Stimulated activated CD4-positive, alpha-beta T cell treated with anti-CD3 and anti-CD28 coated beads, Interleukin-15, amount 100 ng/mL, for 24 hours (primary cell): ENCODE results near the gene FLOT2.
"Not testable (repeated sequence)": the region's sequence is repeated elsewhere in the genome, so short reads cannot be mapped to it uniquely, and the experiment has no call there.

ENCODE experiments used
- DNase-seq: peaks from one replicate; pipeline ENCODE4 v3.0.0-alpha.2; 2020

FLOT2 gene

GRCh38 chr17:28867276-28867675, 30.3 kb downstream of the FLOT2 start:
- DNase-seq, result no peak

DNA sequence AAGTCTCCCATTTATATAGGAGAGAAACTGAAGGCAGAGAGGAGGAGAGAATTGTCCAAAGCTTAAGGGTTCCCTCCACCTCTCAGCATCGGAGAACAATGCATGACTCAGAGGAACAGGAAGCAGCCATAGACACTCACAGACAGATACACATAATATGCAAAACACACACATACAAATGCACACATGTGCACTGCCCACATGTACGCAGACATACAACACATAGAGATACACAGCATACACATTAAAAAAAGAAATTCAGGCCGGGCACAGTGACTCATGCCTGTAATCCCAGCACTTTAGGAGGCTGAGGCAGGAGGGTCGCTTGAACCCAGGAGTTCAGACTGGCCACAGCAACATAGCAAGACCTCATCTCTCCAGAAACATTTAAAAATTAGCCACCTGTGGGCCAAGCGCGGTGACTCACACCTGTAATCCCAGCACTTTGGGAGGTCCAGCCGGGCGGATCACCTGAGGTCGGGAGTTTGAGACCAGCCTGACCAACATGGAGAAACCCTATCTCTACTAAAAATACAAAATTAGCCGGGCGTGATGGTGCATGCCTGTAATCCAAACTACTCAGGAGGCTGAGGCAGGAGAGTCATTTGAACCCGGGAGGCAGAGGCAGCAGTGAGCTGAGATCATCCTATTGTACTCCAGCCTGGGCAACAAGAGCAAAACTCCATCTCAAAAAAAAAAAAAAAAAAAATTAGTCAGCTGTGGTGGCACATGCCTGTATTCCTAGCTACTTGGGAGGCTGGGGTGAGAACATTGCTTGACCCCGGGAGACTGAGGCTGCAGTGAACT, 31.4 kb downstream of the FLOT2 start:
- no peak for DNase-seq

- DNase-seq, result no peak
Observed at GRCh38 chr17:28864991-28865849, 32.3 kb downstream of the FLOT2 start.

- DNase-seq, result no peak
Observed at GRCh38 chr17:28863953-28864352, 33.6 kb downstream of the FLOT2 start.

- DNase-seq, result no peak
Observed at GRCh38 chr17:28862561-28862960, 35.0 kb downstream of the FLOT2 start.

DNA sequence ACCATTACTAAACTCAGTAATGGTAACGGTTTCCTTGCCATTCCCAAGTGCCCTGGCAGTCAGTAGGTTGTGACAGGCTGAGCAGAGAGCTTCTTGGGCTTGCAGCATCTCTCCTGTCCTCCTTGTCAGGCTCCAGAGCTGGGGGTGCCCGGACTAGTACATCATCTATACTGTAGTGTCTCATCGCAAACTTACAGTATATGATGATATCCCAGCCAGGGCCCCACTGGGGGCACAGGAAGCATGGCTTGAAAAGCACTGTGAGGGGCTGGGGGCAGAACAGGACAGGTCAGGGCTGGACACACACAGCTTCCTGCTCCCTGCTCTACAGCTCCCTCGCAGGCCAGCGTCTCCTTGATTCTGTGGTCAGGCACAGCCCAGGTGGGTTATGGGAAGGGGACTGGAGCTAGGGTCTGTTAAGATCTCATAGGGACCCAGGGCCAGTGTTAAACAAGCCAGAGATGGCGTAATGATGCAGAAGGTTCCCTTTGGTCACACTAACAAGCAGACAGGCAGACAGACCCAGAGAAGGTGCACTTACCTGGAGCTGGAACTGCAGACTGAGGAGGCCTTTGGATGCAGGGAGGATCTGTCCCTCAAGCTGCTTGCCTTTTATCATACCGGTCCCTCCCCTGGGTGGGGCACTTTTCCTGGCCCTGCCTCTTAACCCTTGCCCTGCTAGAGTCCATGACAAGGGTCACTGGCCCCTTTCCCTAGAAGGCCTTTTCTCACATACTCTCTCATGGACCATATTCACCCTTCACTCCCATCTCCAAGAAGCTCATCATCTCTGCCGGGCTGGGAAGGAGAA, 35.9 kb downstream of the FLOT2 start:
- DNase-seq, result no peak

- DNase-seq, result no peak
Observed at GRCh38 chr17:28860363-28860808, 37.1 kb downstream of the FLOT2 start.

DNA sequence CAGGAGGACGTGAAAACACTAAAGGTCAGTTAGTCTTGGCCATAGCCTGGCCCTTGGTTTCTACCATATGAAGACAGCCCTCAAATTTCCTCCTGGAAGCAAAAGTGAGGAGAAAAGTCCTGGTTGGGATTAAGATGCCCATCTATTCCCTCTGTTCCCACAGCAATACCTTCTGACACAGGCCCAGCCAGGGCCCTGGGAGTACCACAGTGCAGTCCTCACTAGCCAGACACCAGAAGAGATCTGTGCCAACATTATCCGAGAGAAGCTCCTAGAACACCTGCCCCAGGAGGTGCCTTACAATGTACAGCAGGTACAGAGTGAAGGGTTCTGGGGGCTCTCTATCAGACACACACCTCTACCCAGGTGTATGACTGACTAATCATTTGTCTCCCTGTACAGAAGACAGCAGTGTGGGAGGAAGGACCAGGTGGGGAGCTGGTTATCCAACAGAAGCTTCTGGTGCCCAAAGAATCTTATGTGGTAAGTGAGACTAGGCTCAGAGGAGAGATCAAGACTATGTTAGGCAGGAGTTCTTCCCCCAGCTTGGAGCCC, 38.7 kb downstream of the FLOT2 start:
- no peak for DNase-seq

DNA sequence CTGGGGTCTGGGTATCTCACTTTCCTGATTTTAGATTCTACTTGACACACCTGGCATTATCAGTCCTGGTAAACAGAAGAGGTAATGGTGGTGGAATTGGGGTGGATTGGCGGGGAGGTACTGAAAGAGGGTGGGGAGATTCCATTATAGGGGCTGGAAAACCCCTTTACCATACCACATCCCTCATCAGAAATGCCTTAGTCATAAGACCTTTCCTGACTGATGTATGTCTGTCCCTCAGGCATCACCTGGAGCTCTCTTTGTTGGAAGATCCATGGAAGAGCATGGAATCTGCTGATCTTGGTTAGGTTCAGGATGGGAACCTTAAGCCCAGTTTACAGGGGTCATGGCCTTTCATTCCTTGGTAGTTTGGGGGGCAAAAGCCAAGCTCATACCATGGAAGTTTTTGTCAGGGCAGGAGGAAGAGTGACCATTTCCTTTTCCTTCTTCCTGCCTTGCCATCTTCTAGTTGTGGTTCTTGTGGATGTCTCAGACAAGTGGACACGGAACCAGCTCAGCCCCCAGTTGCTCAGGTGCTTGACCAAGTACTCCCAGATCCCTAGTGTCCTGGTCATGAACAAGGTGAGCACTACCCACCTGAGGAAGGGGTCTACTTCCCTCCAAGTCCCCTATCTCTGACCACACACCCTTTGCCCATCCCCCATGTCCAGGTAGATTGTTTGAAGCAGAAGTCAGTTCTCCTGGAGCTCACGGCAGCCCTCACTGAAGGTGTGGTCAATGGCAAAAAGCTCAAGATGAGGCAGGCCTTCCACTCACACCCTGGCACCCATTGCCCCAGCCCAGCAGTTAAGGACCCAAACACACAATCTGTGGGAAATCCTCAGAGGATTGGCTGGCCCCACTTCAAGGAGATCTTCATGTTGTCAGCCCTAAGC, 39.4 kb downstream of the FLOT2 start:
- no peak for DNase-seq

GRCh38 chr17:28856028-28856574, 41.4 kb downstream of the FLOT2 start:
- DNase-seq, result no peak

DNA sequence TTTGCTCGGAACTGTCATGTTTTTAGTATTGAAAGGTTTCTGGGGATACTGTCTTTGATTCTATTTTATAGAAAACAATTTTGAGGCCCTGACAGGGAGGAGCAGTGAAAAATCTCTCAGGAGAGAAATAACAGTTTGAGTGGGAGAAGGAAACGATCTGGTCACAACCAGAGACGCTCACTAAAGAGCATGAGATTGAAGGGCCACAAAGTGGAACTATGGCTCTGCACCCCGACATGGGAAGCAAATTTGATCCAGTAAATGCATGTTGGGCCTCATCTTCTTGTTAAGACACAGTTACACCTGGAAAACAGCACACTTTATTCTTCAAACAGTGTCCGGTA, 42.2 kb downstream of the FLOT2 start:
- no peak for DNase-seq

- peak; percentile 90 for DNase-seq
Observed at GRCh38 chr17:28854457-28855335, 42.8 kb downstream of the FLOT2 start, which contains the start of gene ERAL1. Gene ERAL1 (plus strand): TSS chr17:28855016. CDS start chr17:28855035, 19 bp downstream.

- no peak for DNase-seq
Observed at GRCh38 chr17:28853295-28853694, 44.2 kb downstream of the FLOT2 start.

DNA sequence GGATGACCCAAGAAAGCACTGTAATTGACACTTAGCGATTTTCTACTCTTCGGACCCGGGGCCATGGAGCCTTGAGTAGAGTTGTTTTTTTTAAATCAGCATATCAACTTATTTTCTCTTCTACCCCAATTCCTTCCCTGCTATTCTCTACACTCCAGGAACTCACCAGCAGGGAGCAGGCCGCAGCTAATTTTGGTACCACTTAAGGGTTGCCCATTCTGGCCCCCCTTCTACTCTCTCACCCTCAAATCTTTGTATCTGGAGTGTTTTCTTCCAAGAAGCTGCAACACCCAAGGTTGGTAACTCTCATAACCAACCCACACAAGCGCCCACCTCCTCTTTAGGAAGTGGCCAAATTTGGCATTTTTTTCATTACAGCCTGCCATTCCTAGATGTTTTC, 48.3 kb downstream of the FLOT2 start:
- DNase-seq, result peak; percentile 14

GRCh38 chr17:28848667-28849066, 48.9 kb downstream of the FLOT2 start:
- peak; percentile 80 for DNase-seq

GRCh38 chr17:28846699-28847098, 50.8 kb downstream of the FLOT2 start:
- not testable (repeated sequence) for DNase-seq

DNA sequence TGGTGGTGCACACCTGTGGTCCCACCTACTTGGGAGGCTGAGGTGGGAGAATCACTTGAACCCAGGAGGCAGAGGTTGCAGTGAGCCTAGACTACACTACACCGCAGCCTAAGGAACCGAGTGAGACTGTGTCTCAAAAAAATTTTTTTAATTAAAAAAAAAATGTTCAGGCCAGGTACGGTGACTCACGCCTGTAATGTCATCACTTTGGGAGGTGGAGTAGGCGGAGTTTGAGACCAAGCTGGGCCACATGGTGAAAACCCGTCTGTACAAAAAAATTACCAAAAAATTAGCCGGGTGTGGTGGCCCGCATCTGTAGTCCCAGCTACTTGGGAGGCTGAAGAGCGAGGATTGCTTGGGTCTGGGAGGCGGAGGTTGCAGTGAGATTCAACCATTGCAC, 51.3 kb downstream of the FLOT2 start:
- peak; percentile 20 for DNase-seq

GRCh38 chr17:28843816-28844148, 53.8 kb downstream of the FLOT2 start:
- DNase-seq, result no peak

GRCh38 chr17:28842282-28843012, 55.1 kb downstream of the FLOT2 start, which contains the start of gene FAM222B:
Gene FAM222B (minus strand): TSS chr17:28842790. CDS start chr17:28766667, 76,123 bp downstream.
- peak; percentile 92 for DNase-seq

- DNase-seq, result no peak
Observed at GRCh38 chr17:28841901-28842281, 55.6 kb downstream of the FLOT2 start.
